SK-N-SH treated with all-trans-retinoic acid at 6 μM for 48 hours (cell line): ENCODE data around the gene SMC6.

Source experiments
- ATAC-seq: fragments of 200-7000 bp; cut with Tn5 transposase; 3 replicates; pipeline ENCODE4 v1.9.1; 2020; ENCODE audit warnings: mild to moderate bottlenecking, moderate library complexity
- ARNTL ChIP-seq: fragments of 450-650 bp; formaldehyde crosslinking; IDR thresholded peaks from 2 replicates; pipeline ENCODE4 v1.5.0; 2020; ENCODE audit warnings: low read depth, mild to moderate bottlenecking, moderate library complexity, borderline replicate concordance
- CSDC2 ChIP-seq: fragments of 250-450 bp; sonication (Bioruptor Pico); IDR thresholded peaks from 2 replicates; pipeline ENCODE4 v1.5.0; 2020; ENCODE audit warnings: mild to moderate bottlenecking, moderate library complexity
- GLIS3 ChIP-seq: fragments of 250-450 bp; sonication (Bioruptor Pico); IDR thresholded peaks from 2 replicates; pipeline ENCODE4 v1.5.0; 2020; ENCODE audit warnings: mild to moderate bottlenecking, moderate library complexity
- ISL1 ChIP-seq: fragments of 250-450 bp; sonication (Bioruptor Pico); IDR thresholded peaks from 2 replicates; pipeline ENCODE4 v2.1.2; 2022; ENCODE audit warnings: mild to moderate bottlenecking, moderate library complexity
- OSR1 ChIP-seq: fragments of 250-450 bp; sonication (Bioruptor Pico); IDR thresholded peaks from 2 replicates; pipeline ENCODE4 v1.8.0; 2022; ENCODE audit warnings: moderate library complexity, mild to moderate bottlenecking, inconsistent platforms
- PATZ1 ChIP-seq: fragments of 250-450 bp; sonication (Bioruptor Pico); IDR thresholded peaks from 2 replicates; pipeline ENCODE4 v1.8.0; 2020; ENCODE audit warnings: mild to moderate bottlenecking, moderate library complexity, borderline replicate concordance
- PPARA ChIP-seq: fragments of 250-450 bp; sonication (Bioruptor Pico); IDR thresholded peaks from 2 replicates; pipeline ENCODE4 v1.5.0; 2020; ENCODE audit warnings: mild to moderate bottlenecking, borderline replicate concordance
- RARB ChIP-seq: fragments of 250-450 bp; sonication (Bioruptor Pico); IDR thresholded peaks from 2 replicates; pipeline ENCODE4 v1.8.0; 2021; ENCODE audit warnings: mild to moderate bottlenecking, moderate library complexity
- SNAI2 ChIP-seq: fragments of 250-450 bp; sonication (Bioruptor Pico); IDR thresholded peaks from 2 replicates; pipeline ENCODE4 v1.5.0; 2020; ENCODE audit warnings: mild to moderate bottlenecking, moderate library complexity
- TCF4 ChIP-seq: fragments of 250-450 bp; sonication (Bioruptor Pico); IDR thresholded peaks from 2 replicates; pipeline ENCODE4 v1.8.0; 2021; ENCODE audit warnings: mild to moderate bottlenecking, moderate library complexity, borderline replicate concordance
- ZC3H10 ChIP-seq: fragments of 250-450 bp; sonication (Bioruptor Pico); IDR thresholded peaks from 2 replicates; pipeline ENCODE4 v1.5.1; 2021; ENCODE audit warnings: mild to moderate bottlenecking, moderate library complexity
- ZFP3 ChIP-seq: fragments of 250-450 bp; sonication (Bioruptor Pico); IDR thresholded peaks from 2 replicates; pipeline ENCODE4 v1.5.0; 2020; ENCODE audit warnings: mild to moderate bottlenecking, moderate library complexity
- ZFP30 ChIP-seq: fragments of 450-650 bp; formaldehyde crosslinking; IDR thresholded peaks from 2 replicates; pipeline ENCODE4 v1.5.0; 2022; ENCODE audit warnings: mild to moderate bottlenecking, moderate library complexity
- ZNF565 ChIP-seq: fragments of 450-650 bp; formaldehyde crosslinking; conservative IDR thresholded peaks from 2 replicates; pipeline ENCODE4 v1.5.0; 2020; ENCODE audit warnings: low read depth, mild to moderate bottlenecking, moderate library complexity
- ZNF70 ChIP-seq: fragments of 450-650 bp; formaldehyde crosslinking; IDR thresholded peaks from 2 replicates; pipeline ENCODE4 v1.5.0; 2020; ENCODE audit warnings: mild to moderate bottlenecking, moderate library complexity
- ZNF8 ChIP-seq: fragments of 450-650 bp; formaldehyde crosslinking; IDR thresholded peaks from 2 replicates; pipeline ENCODE4 v1.5.0; 2020; ENCODE audit warnings: mild to moderate bottlenecking, moderate library complexity
- TF ChIP-seq, protein P1 (sequence below): fragments of 250-450 bp; sonication (Bioruptor Pico); IDR thresholded peaks from 2 replicates; pipeline ENCODE4 v1.5.1; 2020; ENCODE audit warnings: low read depth, mild to moderate bottlenecking, moderate library complexity
- TF ChIP-seq, protein P2 (sequence below): fragments of 250-450 bp; sonication (Bioruptor Pico); IDR thresholded peaks from 2 replicates; pipeline ENCODE4 v1.5.0; 2020; ENCODE audit warnings: mild to moderate bottlenecking, moderate library complexity
- TF ChIP-seq, protein P3 (sequence below): fragments of 250-450 bp; sonication (Bioruptor Pico); IDR thresholded peaks from 2 replicates; pipeline ENCODE4 v1.5.1; 2021; ENCODE audit warnings: mild to moderate bottlenecking, moderate library complexity
- TF ChIP-seq, protein P4 (sequence below): fragments of 250-450 bp; sonication (Bioruptor Pico); IDR thresholded peaks from 2 replicates; pipeline ENCODE4 v1.8.0; 2021; ENCODE audit warnings: low read depth, mild to moderate bottlenecking, moderate library complexity, borderline replicate concordance

The SMC6 gene

GRCh38 chr2:17660219-17660618 lies 93.4 kb downstream of the SMC6 start:
- no peak for TF ChIP-seq ZC3H10 (CRISPR knock-in tag)
- TF ChIP-seq ZNF70 (CRISPR knock-in tag) = no peak
- TF ChIP-seq, protein P1, sequence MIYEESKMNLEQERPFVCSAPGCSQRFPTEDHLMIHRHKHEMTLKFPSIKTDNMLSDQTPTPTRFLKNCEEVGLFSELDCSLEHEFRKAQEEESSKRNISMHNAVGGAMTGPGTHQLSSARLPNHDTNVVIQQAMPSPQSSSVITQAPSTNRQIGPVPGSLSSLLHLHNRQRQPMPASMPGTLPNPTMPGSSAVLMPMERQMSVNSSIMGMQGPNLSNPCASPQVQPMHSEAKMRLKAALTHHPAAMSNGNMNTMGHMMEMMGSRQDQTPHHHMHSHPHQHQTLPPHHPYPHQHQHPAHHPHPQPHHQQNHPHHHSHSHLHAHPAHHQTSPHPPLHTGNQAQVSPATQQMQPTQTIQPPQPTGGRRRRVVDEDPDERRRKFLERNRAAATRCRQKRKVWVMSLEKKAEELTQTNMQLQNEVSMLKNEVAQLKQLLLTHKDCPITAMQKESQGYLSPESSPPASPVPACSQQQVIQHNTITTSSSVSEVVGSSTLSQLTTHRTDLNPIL (CRISPR knock-in tag) = no peak
- ATAC-seq = no peak

DNA sequence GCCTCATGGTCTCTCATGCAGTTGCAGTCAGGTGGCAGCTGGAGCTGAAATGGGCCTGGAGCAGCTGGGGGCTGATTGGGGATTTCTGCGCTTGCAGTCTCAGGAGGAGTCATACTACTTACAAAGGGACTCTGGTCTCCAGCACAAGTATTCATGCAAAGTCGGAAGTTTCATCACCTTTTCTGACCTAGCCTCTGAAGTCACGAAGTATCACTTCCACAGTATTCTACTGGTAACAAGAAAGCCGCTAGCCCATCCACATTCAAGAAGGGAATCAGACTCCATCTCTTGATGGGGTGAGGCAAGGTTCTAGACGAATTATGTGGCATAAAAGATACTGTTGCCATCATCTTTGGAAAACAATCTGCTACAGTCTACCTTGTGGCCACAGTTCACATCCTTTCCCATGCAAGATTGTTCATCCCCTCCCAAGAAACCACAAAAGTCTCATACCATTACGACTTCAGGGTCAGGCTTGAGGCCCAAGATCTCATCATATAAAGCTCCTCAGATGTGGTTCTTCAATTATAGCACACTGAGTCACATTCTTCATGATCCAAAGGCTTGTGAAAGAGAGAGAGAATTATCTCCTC lies 95.3 kb downstream of the SMC6 start:
- no peak for ATAC-seq

GRCh38 chr2:17657759-17658158 lies 95.9 kb downstream of the SMC6 start:
- no peak for ATAC-seq
- no peak for TF ChIP-seq ZFP3
- no peak for TF ChIP-seq ZNF8 (CRISPR knock-in tag)
- TF ChIP-seq TCF4 (CRISPR knock-in tag) = no peak
- TF ChIP-seq SNAI2 (CRISPR knock-in tag) = no peak
- TF ChIP-seq ISL1 (CRISPR knock-in tag) = no peak
- no peak for TF ChIP-seq CSDC2
- TF ChIP-seq PATZ1 (CRISPR knock-in tag) = no peak
- no peak for TF ChIP-seq OSR1 (CRISPR knock-in tag)
- TF ChIP-seq, protein P2, sequence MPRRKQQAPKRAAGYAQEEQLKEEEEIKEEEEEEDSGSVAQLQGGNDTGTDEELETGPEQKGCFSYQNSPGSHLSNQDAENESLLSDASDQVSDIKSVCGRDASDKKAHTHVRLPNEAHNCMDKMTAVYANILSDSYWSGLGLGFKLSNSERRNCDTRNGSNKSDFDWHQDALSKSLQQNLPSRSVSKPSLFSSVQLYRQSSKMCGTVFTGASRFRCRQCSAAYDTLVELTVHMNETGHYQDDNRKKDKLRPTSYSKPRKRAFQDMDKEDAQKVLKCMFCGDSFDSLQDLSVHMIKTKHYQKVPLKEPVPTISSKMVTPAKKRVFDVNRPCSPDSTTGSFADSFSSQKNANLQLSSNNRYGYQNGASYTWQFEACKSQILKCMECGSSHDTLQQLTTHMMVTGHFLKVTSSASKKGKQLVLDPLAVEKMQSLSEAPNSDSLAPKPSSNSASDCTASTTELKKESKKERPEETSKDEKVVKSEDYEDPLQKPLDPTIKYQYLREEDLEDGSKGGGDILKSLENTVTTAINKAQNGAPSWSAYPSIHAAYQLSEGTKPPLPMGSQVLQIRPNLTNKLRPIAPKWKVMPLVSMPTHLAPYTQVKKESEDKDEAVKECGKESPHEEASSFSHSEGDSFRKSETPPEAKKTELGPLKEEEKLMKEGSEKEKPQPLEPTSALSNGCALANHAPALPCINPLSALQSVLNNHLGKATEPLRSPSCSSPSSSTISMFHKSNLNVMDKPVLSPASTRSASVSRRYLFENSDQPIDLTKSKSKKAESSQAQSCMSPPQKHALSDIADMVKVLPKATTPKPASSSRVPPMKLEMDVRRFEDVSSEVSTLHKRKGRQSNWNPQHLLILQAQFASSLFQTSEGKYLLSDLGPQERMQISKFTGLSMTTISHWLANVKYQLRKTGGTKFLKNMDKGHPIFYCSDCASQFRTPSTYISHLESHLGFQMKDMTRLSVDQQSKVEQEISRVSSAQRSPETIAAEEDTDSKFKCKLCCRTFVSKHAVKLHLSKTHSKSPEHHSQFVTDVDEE (CRISPR knock-in tag) = no peak
- TF ChIP-seq ZNF70 (CRISPR knock-in tag) = no peak
- TF ChIP-seq, protein P1 (CRISPR knock-in tag) = no peak

More for the DNA sequence above, 95.3 kb downstream of the SMC6 start:
- TF ChIP-seq GLIS3 (CRISPR knock-in tag) = no peak
- TF ChIP-seq ZC3H10 (CRISPR knock-in tag) = no peak
- TF ChIP-seq ZNF8 (CRISPR knock-in tag) = no peak
- TF ChIP-seq, protein P3, sequence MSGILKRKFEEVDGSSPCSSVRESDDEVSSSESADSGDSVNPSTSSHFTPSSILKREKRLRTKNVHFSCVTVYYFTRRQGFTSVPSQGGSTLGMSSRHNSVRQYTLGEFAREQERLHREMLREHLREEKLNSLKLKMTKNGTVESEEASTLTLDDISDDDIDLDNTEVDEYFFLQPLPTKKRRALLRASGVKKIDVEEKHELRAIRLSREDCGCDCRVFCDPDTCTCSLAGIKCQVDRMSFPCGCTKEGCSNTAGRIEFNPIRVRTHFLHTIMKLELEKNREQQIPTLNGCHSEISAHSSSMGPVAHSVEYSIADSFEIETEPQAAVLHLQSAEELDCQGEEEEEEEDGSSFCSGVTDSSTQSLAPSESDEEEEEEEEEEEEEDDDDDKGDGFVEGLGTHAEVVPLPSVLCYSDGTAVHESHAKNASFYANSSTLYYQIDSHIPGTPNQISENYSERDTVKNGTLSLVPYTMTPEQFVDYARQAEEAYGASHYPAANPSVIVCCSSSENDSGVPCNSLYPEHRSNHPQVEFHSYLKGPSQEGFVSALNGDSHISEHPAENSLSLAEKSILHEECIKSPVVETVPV (CRISPR knock-in tag) = no peak
- TF ChIP-seq ZFP30 (CRISPR knock-in tag) = no peak
- no peak for TF ChIP-seq ISL1 (CRISPR knock-in tag)
- TF ChIP-seq, protein P1 (CRISPR knock-in tag) = no peak
- TF ChIP-seq ARNTL (CRISPR knock-in tag) = no peak
- TF ChIP-seq OSR1 (CRISPR knock-in tag) = no peak
- TF ChIP-seq, protein P2 (CRISPR knock-in tag) = no peak
- TF ChIP-seq PPARA (CRISPR knock-in tag) = no peak
- no peak for TF ChIP-seq ZFP3
- TF ChIP-seq SNAI2 (CRISPR knock-in tag) = no peak
- TF ChIP-seq ZNF70 (CRISPR knock-in tag) = no peak
- TF ChIP-seq RARB (CRISPR knock-in tag) = no peak
- TF ChIP-seq ZNF565 (CRISPR knock-in tag) = no peak
- TF ChIP-seq, protein P4, sequence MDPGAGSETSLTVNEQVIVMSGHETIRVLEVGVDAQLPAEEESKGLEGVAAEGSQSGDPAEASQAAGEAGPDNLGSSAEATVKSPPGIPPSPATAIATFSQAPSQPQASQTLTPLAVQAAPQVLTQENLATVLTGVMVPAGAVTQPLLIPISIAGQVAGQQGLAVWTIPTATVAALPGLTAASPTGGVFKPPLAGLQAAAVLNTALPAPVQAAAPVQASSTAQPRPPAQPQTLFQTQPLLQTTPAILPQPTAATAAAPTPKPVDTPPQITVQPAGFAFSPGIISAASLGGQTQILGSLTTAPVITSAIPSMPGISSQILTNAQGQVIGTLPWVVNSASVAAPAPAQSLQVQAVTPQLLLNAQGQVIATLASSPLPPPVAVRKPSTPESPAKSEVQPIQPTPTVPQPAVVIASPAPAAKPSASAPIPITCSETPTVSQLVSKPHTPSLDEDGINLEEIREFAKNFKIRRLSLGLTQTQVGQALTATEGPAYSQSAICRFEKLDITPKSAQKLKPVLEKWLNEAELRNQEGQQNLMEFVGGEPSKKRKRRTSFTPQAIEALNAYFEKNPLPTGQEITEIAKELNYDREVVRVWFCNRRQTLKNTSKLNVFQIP (CRISPR knock-in tag) = no peak
- no peak for TF ChIP-seq TCF4 (CRISPR knock-in tag)
- TF ChIP-seq, all 23 proteins: peak for 0
